OCI-M1 (cell line): ENCODE results near the gene ANKRD1.
"Not testable (repeated sequence)": the region's sequence is repeated elsewhere in the genome, so short reads cannot be mapped to it uniquely, and the experiment has no call there.

Experiments used
- DNase-seq: peaks from one replicate; lab custom pipeline; 2025; lab: John Stamatoyannopoulos, UW

Gene ANKRD1

GRCh38 chr10:90920986-90921666 lies at the start of gene ANKRD1:
Gene ANKRD1 (minus strand): TSS chr10:90921087. CDS start chr10:90921027, 60 bp downstream.
- DNase-seq = no peak

- no peak for DNase-seq
Observed at GRCh38 chr10:90969947-90970673, 49.2 kb upstream of the ANKRD1 start.

GRCh38 chr10:90969121-90969534 lies 48.2 kb upstream of the ANKRD1 start:
- DNase-seq = no peak

DNA sequence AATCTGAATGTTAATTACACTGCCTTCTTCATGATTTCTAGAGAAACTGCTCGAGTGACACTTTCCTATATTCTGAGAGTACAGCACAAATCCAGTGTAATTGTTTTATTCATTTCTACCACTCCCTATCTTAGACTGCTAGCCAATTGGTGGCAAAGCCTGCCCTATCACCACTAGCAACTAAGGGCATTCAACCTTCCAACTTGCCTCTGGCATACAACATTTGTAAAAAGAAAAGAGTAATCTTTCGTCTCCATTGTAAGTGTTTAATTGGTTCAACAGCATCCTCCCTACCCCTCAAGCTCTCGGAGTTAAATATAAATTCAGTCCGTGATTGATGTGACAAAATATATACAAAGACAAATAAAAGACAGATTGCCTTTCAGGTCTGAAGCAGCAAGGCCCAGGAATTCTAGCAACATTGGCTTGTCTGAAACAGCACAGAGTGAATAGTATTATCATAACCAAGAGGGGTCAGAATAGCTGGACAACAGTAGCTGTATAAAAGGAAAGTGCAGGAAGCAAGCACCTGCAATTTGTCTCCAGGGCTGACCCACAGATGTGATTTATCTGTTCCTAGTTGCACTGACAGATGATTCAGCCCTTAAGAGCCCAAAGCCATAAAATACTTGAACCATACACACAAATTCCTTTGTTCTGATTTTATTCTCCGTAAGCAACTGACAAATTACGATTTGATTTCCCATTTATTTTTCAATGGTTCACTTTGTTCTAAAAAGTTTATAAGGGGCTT lies 47.6 kb upstream of the ANKRD1 start:
- no peak for DNase-seq

DNA sequence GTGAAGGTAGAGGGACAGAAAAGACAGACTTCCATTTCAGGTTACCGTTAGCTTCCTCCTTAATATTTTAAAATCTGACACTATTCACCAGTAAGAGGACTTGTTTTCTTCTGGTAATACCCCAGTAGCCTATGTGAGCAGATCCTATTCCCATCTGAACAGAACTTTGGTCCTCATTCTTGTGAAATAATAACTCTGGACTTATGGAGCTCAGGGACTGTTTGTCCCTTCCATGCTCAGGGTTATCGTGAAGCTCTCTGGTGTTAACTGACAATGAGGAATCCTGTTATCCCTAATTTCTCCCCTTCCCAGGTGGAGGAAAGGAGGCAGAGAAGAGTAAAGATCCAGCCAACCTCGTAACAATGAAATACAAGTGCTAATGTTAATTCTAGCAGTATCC lies 47.0 kb upstream of the ANKRD1 start:
- DNase-seq = no peak

GRCh38 chr10:90966146-90966545 lies 45.3 kb upstream of the ANKRD1 start:
- no peak for DNase-seq

- no peak for DNase-seq
Observed at GRCh38 chr10:90965720-90966119, 44.8 kb upstream of the ANKRD1 start.

- DNase-seq = no peak
Observed at GRCh38 chr10:90964781-90965465, 44.0 kb upstream of the ANKRD1 start.

- DNase-seq = no peak
Observed at GRCh38 chr10:90963331-90963730, 42.4 kb upstream of the ANKRD1 start.

DNA sequence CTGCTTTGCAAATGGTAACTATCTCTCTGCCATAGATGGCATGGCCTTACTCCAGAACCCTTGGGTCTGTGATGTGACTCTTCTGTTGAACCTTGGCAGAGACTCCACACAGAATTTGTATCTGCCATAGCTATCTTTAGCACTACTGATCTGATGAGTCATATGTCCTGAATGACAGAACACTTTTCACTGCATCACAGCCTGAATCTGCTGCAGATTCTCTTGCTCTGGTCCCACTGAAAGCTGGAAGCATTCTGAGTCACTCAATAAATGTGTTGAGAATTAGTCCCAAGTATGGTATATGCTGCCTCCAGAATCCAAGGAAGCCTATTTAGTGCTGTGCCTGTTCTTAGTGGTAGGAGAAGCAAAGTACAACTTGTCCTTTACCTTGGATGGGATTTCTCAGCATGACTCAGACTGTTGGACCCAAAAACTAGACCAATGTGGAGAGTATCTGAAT lies 39.5 kb upstream of the ANKRD1 start:
- DNase-seq = no peak

- no peak for DNase-seq
Observed at GRCh38 chr10:90959826-90960225, 38.9 kb upstream of the ANKRD1 start.

- no peak for DNase-seq
Observed at GRCh38 chr10:90958781-90959180, 37.9 kb upstream of the ANKRD1 start.

DNA sequence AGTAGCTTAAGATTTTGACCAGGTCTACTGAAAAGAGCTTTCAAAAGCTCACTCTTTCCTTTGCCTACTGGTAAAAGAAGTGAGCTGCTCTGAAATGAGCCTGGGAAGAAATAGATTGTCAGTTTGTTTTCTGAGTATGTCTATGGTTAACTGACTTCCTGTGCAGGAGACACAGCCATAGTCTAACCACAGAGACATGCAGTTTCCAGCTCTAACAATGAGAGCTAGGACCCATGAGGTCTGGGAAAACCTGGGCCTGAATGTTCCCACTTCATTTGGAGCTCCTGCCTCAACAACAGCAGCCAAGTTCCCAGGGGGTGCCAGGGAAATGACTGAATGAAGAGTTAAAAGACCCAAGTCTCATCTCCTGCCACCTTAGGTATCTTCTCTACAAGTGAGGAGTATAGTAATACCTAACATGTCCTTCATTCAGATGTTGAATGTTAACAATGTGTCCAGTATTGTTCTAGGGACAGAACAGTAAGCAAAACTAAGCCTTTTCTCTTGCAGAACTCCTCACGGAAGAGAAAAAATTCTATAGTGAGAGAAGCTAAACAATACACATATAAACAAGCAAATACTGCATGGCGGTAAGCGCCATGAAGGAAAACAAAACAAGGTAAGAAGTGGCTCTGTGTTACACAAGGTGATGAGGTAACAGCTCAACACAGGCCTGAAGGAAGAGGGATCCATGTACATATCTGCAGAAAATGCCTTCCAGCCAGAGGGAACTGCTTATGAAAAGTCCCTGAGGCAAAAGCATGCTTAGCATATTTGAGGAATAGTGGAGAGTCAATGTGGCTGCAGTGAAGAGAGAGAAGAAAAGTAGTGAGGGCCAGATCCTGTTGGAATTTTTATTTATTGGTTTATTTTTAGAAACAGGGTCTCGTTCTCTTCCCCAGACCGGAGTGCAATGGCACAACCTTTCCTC lies 26.4 kb upstream of the ANKRD1 start:
- no peak for DNase-seq

GRCh38 chr10:90945491-90946070 lies 24.7 kb upstream of the ANKRD1 start:
- DNase-seq = no peak

DNA sequence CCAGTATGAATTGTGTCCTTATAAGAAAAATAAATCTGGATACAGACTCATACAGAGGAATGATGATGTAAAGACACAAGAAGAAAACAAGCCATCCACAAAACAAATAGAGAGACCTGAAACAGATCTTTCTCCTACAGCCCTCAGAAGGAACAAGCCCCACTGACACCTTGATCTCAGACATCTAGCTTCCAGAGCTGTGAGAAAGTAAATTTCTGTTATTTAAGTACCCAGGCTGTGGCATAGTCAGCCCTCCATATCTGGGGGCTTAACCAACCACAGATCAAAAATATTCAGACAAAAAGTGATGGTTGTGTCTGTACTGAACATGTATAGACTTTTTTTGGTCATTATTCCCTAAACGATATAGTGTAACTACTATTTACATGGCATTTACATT lies 23.9 kb upstream of the ANKRD1 start:
- DNase-seq = no peak

DNA sequence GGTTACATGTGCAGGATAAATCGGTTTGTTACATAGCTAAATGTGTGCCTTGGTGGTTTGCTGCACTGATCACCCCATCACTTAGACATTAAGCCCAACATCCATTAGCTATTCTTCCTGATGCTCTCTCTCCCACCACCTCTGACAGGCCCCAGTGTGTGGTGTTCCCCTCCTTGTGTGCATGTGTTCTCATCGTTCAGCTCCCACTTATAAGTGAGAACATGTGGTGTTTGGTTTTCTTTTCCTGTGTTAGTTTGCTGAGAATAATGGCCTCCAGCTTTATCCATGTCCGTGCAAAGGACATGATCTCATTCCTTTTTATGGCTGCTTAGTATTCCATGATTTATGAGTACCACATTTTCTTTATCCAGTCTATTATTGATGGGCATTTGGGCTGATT lies 22.1 kb upstream of the ANKRD1 start:
- DNase-seq = not testable (repeated sequence)

GRCh38 chr10:90939648-90940047 lies 18.8 kb upstream of the ANKRD1 start:
- no peak for DNase-seq

- DNase-seq = no peak
Observed at GRCh38 chr10:90939116-90939515, 18.2 kb upstream of the ANKRD1 start.

GRCh38 chr10:90937645-90938258 lies 16.9 kb upstream of the ANKRD1 start:
- no peak for DNase-seq

DNA sequence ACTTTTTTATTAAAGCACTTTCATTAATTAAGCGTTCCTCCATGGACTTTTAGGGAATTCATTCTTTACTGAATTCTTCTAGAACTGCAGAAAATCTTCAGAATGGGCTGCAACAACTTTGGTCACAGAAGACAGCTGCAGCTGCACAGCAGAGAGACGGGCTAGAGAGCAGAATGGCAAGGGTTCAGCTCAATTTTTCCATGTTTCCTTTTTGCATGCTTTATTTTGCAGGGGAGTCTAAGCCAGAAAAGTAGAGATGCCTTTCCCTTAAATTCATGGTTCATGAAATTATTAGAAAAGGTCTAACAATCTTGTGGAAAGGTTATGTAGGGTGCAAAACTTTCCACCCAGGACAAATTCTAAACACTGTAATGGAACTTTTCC lies 15.4 kb upstream of the ANKRD1 start:
- DNase-seq = no peak
